CD4-positive, alpha-beta T cell (primary cell): Measurements from ENCODE around the gene YLPM1. TPM values are rescaled to one million over a fixed set of nuclear protein-coding genes. Genes with fewer than 3 reads are reported as not detected.

Source experiments
- ATAC-seq: fragments of 200-7000 bp; cut with Tn5 transposase; one replicate; pipeline ENCODE4 v1.10.0; 2022; ENCODE audit warnings: mild to moderate bottlenecking; ENCODE audit not compliant: poor library complexity
- CTCF ChIA-PET: fragments of 350-600 bp; sonication (Branson Sonifier 250); formaldehyde crosslinking; loops from one replicate; lab custom pipeline; 2021; ENCODE audit warnings: antibody characterized with exemption, inconsistent platforms; lab: Charles Lee
- POLR2A ChIA-PET: fragments of 350-600 bp; sonication (Branson Sonifier 250); formaldehyde crosslinking; loops from one replicate; lab custom pipeline; 2021; ENCODE audit warnings: antibody characterized with exemption, inconsistent platforms; lab: Charles Lee
- DNase-seq, 14 experiments: peaks; one replicate each; pipeline ENCODE4 v3.0.0-alpha.2; 2013 to 2020; ENCODE audit warnings: mixed read lengths in 2 of 14
- H3K27ac ChIP-seq, 2 donors: one replicate each; pipeline versions ENCODE4 v1.5.1 to v1.7.0; 2013; ENCODE audit warnings: low read length in 2 of 2, low read depth in 1 of 2, mild to moderate bottlenecking in 1 of 2
- H3K27me3 ChIP-seq, 2 experiments: 1 replicate in 1 of 2; 2 replicates in 1 of 2; pipeline versions ENCODE4 v1.6.1 to v1.7.0; 2013; ENCODE audit warnings: low read length in 2 of 2, control low read depth in 1 of 2, mild to moderate bottlenecking in 1 of 2, moderate library complexity in 1 of 2; ENCODE audit not compliant: insufficient read depth in 2 of 2, control insufficient read depth in 1 of 2
- H3K36me3 ChIP-seq: one replicate; pipeline ENCODE4 v1.6.1; 2013; ENCODE audit warnings: low read length, control low read depth; ENCODE audit not compliant: insufficient read depth
- H3K4me1 ChIP-seq: one replicate; pipeline ENCODE4 v1.6.1; 2013; ENCODE audit warnings: low read length, control low read depth; ENCODE audit not compliant: insufficient read depth
- H3K4me3 ChIP-seq: one replicate; pipeline ENCODE4 v1.5.1; 2013; ENCODE audit warnings: mild to moderate bottlenecking, low read length, moderate library complexity
- H3K9me3 ChIP-seq, 2 experiments: 1 replicate in 1 of 2; 2 replicates in 1 of 2; pipeline versions ENCODE4 v1.6.1 to v1.7.0; 2013; ENCODE audit warnings: low read length in 2 of 2, mild to moderate bottlenecking in 2 of 2, control low read depth in 1 of 2, moderate library complexity in 1 of 2; ENCODE audit not compliant: control insufficient read depth in 1 of 2, insufficient read depth in 1 of 2
- H3K27ac Mint-ChIP-seq: one replicate; pipeline ENCODE4 v1.8.0; 2020; ENCODE audit warnings: mixed read lengths
- H3K27me3 Mint-ChIP-seq: one replicate; pipeline ENCODE4 v1.8.0; 2021; ENCODE audit warnings: mixed read lengths
- H3K36me3 Mint-ChIP-seq: one replicate; pipeline ENCODE4 v1.8.0; 2021; ENCODE audit warnings: low read depth, mixed read lengths
- H3K4me1 Mint-ChIP-seq: one replicate; pipeline ENCODE4 v1.8.0; 2021; ENCODE audit warnings: low read depth, mixed read lengths
- H3K4me3 Mint-ChIP-seq: one replicate; pipeline ENCODE4 v1.8.0; 2020; ENCODE audit warnings: mild to moderate bottlenecking, mixed read lengths
- H3K9me3 Mint-ChIP-seq: one replicate; pipeline ENCODE4 v1.8.0; 2020; ENCODE audit warnings: mixed read lengths
- intact Hi-C, 2 experiments: fragments of 100-400 bp; cut with DNase I in 1 of 2; cut with micrococcal nuclease in 1 of 2; formaldehyde crosslinking; loops; one replicate each; pipeline versions ENCODE4 v1.15.1 to v1.9.0; 2023 to 2025; cut with DNase I, micrococcal nuclease
- total RNA-seq, 174 experiments: library from RNA in 2 of 174; stranded (reverse) in 2 of 174; gene quantifications; one replicate each; pipeline ENCODE4 v1.2.3 and lab custom pipeline; 2021 to 2026
- TF ChIP-seq, protein P1 (sequence below): fragments of 200-600 bp; IDR thresholded peaks from one replicate; pipeline ENCODE4 v1.8.0; 2022; ENCODE audit warnings: antibody characterized with exemption, mild to moderate bottlenecking

The YLPM1 gene
- total RNA-seq, 2 experiments from 2014 or later, result 87.2 to 88.6 TPM

- H3K27me3 ChIP-seq, result no peaks in the 10 kb centered on the region
- H3K4me1 Mint-ChIP-seq, result peaks cover 24% of the 10 kb centered on the region
- ATAC-seq (no peak), DNase-seq (no peak)
- H3K36me3 Mint-ChIP-seq, result peaks cover 7% of the 10 kb centered on the region
- H3K9me3 ChIP-seq, result no peaks in the 10 kb centered on the region
- no peaks in the 10 kb centered on the region for H3K9me3 Mint-ChIP-seq
- H3K4me1 ChIP-seq, result peaks cover 9% of the 10 kb centered on the region
- H3K27ac ChIP-seq, result no peak overlapping the region
- no peaks in the 10 kb centered on the region for H3K36me3 ChIP-seq
- ChIA-PET POLR2A (interaction anchor here (1.2 to 4.5 kb wide), 3 partner anchors 13 to 19 kb away, joined by 3 to 26 read pairs (median 6); no protein-coding TSS in a partner anchor), CTCF (interaction anchor here (1.1 to 1.6 kb wide), 2 partner anchors 51 to 62 kb away, joined by 4 to 5 read pairs; no protein-coding TSS in a partner anchor)
- H3K4me3 Mint-ChIP-seq, result no peak overlapping the region
- H3K27me3 Mint-ChIP-seq, result no peaks in the 10 kb centered on the region
- intact Hi-C loops, result no loop called here
- no peak overlapping the region for H3K4me3 ChIP-seq
- TF ChIP-seq, protein P1, sequence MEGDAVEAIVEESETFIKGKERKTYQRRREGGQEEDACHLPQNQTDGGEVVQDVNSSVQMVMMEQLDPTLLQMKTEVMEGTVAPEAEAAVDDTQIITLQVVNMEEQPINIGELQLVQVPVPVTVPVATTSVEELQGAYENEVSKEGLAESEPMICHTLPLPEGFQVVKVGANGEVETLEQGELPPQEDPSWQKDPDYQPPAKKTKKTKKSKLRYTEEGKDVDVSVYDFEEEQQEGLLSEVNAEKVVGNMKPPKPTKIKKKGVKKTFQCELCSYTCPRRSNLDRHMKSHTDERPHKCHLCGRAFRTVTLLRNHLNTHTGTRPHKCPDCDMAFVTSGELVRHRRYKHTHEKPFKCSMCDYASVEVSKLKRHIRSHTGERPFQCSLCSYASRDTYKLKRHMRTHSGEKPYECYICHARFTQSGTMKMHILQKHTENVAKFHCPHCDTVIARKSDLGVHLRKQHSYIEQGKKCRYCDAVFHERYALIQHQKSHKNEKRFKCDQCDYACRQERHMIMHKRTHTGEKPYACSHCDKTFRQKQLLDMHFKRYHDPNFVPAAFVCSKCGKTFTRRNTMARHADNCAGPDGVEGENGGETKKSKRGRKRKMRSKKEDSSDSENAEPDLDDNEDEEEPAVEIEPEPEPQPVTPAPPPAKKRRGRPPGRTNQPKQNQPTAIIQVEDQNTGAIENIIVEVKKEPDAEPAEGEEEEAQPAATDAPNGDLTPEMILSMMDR, result no peak
- H3K27ac Mint-ChIP-seq, result no peak overlapping the region
Measured at GRCh38 chr14:74855021-74855420, 91.9 kb downstream of the YLPM1 start.

DNA sequence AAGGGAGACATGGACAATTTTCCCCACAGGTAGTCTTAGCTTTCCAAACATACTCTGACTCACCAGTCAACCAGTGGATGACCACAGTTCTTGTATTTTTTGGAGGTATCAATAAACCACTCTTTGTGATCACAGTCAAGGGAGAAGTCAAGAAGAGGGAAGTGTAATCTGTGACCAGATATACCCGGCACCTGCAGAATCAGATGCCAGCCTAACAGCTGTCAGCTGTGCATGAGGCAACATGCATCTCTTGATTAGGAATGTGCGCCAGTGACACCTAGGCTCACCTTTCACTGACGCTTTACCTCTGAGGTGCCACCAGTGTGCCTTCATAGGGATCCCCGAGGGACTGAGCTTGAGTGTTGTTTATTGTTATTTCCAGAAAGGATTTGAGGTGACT, 92.8 kb downstream of the YLPM1 start:
- H3K4me1 ChIP-seq, result peaks cover 14% of the 10 kb centered on the region
- intact Hi-C loops, result no loop called here
- no peak overlapping the region for H3K27ac ChIP-seq
- peaks cover 28% of the 10 kb centered on the region for H3K4me1 Mint-ChIP-seq
- ChIA-PET POLR2A (interaction anchor here (0.8 to 4.5 kb wide), 3 partner anchors 12 to 20 kb away, joined by 5 to 26 read pairs (median 6); no protein-coding TSS in a partner anchor), CTCF (interaction anchor here (1.3 to 8.0 kb wide), 2 partner anchors 49 to 91 kb away, joined by 4 to 160 read pairs; no protein-coding TSS in a partner anchor)
- no peaks in the 10 kb centered on the region for H3K36me3 ChIP-seq
- peaks cover 7% of the 10 kb centered on the region for H3K36me3 Mint-ChIP-seq
- H3K9me3 Mint-ChIP-seq, result no peaks in the 10 kb centered on the region
- TF ChIP-seq, protein P1, result no peak
- H3K4me3 Mint-ChIP-seq, result no peak overlapping the region
- H3K4me3 ChIP-seq, result no peak overlapping the region
- H3K27me3 ChIP-seq, result no peaks in the 10 kb centered on the region
- H3K27me3 Mint-ChIP-seq, result no peaks in the 10 kb centered on the region
- no peak for DNase-seq
- no peak overlapping the region for H3K27ac Mint-ChIP-seq
- no peaks in the 10 kb centered on the region for H3K9me3 ChIP-seq
- ATAC-seq, result no peak

DNA sequence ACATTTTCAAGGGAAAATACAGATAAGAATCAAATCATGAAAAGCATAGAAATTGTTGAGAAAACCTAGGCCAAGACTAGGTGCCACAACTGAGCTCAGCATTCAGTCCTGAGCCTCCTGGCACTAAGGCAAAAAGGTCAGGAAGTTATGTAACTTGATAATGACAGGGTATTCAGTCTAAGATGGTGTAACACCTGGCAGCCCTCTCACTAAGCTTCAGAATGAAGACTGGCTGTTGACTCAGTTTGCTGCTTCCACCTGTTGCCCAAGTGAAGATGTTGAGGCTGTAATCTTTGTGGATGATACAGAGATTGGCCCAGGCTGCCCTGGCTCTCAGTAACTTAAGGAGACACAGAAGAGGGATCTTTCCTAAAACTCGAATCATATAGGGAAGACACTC, 93.2 kb downstream of the YLPM1 start:
- Mint-ChIP-seq H3K27me3 (no peaks in the 10 kb centered on the region), H3K4me3 (no peak overlapping the region)
- POLR2A ChIA-PET, result interaction anchor here (4.5 kb wide), 1 partner anchor 18 kb away, joined by 26 read pairs; no protein-coding TSS in a partner anchor

More for the DNA sequence above, 93.2 kb downstream of the YLPM1 start:
- CTCF ChIA-PET, result interaction anchor here (1.3 to 8.0 kb wide), 2 partner anchors 49 to 90 kb away, joined by 4 to 160 read pairs; no protein-coding TSS in a partner anchor
- H3K27ac ChIP-seq, result no peak overlapping the region
- Mint-ChIP-seq H3K9me3 (no peaks in the 10 kb centered on the region), H3K27ac (no peak overlapping the region), H3K4me1 (peaks cover 31% of the 10 kb centered on the region), H3K36me3 (peaks cover 7% of the 10 kb centered on the region)
- no peak overlapping the region for H3K4me3 ChIP-seq
- TF ChIP-seq, protein P1, result no peak
- H3K9me3 ChIP-seq, result no peaks in the 10 kb centered on the region
- peaks cover 16% of the 10 kb centered on the region for H3K4me1 ChIP-seq
- ATAC-seq, result no peak
- intact Hi-C loops, result no loop called here
- no peaks in the 10 kb centered on the region for H3K36me3 ChIP-seq
- no peaks in the 10 kb centered on the region for H3K27me3 ChIP-seq
- DNase-seq, result no peak
